Vagina (tissue), 2 donors: Measurements from ENCODE around the gene GANC.

Experiments
- POLR2A ChIP-seq, 2 donors: fragments of 450-650 bp; IDR thresholded peaks; one replicate each; pipeline ENCODE4 v1.6.1; 2017; ENCODE audit warnings: antibody characterized with exemption in 2 of 2, mild to moderate bottlenecking in 2 of 2, moderate library complexity in 2 of 2
- POLR2AphosphoS5 ChIP-seq, 2 donors: sonication (generic); formaldehyde crosslinking; IDR thresholded peaks; one replicate each; pipeline ENCODE4 v1.9.0; 2017; ENCODE audit warnings: antibody characterized with exemption in 2 of 2, mild to moderate bottlenecking in 2 of 2, low read depth in 1 of 2; ENCODE audit not compliant: insufficient read depth in 1 of 2
- TF ChIP-seq, protein P1 (sequence below), 3 experiments: fragments of 450-650 bp in 2 of 3; fragments of 200-600 bp in 1 of 3; sonication (generic) in 1 of 3; IDR thresholded peaks; one replicate each; pipeline ENCODE4 v1.5.1; 2017 to 2019; ENCODE audit warnings: antibody characterized with exemption in 3 of 3, mild to moderate bottlenecking in 2 of 3, moderate library complexity in 2 of 3

DNA sequence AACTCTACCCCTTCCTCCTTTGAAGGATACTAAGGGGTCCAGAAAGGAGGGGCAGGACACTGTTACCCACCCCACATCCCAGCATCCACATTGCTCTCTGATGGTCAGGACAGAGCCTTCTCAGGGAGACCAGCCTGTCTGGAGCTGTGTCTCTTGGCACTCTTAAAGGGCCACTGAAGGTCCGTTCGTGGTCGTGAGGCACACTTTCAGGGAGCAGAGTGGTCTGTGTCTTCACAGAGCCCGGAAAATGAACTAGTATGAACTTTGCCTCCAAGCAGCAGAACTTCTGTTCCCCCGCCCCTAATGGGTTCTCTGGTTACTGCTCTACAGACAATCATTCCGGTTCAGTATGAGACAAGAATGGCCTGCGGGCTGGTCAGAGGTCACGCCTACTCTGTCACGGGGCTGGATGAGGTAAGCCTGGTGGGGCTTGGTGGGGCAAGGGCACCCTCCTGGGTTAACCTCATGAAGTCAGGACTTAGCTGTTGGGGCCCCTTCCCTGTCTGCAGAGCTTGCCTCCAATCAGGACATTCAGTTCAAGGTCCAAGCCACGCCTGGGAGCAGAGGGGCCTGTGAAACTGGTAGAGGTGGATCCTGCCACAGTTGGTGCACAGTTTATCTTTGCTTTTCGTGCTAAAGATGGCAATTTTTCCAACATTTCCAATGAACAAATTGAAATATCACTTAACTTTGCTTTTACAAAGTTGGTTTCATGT, 119.5 kb downstream of the GANC start:
- TF ChIP-seq, protein P1, sequence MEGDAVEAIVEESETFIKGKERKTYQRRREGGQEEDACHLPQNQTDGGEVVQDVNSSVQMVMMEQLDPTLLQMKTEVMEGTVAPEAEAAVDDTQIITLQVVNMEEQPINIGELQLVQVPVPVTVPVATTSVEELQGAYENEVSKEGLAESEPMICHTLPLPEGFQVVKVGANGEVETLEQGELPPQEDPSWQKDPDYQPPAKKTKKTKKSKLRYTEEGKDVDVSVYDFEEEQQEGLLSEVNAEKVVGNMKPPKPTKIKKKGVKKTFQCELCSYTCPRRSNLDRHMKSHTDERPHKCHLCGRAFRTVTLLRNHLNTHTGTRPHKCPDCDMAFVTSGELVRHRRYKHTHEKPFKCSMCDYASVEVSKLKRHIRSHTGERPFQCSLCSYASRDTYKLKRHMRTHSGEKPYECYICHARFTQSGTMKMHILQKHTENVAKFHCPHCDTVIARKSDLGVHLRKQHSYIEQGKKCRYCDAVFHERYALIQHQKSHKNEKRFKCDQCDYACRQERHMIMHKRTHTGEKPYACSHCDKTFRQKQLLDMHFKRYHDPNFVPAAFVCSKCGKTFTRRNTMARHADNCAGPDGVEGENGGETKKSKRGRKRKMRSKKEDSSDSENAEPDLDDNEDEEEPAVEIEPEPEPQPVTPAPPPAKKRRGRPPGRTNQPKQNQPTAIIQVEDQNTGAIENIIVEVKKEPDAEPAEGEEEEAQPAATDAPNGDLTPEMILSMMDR (IDR thresholded peaks at IDR 0.05): no peak
- no peak for TF ChIP-seq POLR2A (IDR thresholded peaks at IDR 0.05)
- no peak for TF ChIP-seq POLR2AphosphoS5 (IDR thresholded peaks at IDR 0.05; ENCODE audit: insufficient read depth in 1 of 2, low read depth in 1 of 2)
